B cell (primary cell): ENCODE data around the gene XYLB.

Experiments used
- EZH2 ChIP-seq: IDR thresholded peaks from 2 replicates; pipeline ENCODE4 v1.6.1; 2012; ENCODE audit warnings: borderline replicate concordance, low read depth, mild to moderate bottlenecking, moderate library complexity, low read length; ENCODE audit not compliant: insufficient read depth, poor library complexity, severe bottlenecking
- TF ChIP-seq, protein P1 (sequence below): fragments of 200-600 bp; IDR thresholded peaks from one replicate; pipeline ENCODE4 v1.8.0; 2022; ENCODE audit warnings: antibody characterized with exemption, mild to moderate bottlenecking

DNA sequence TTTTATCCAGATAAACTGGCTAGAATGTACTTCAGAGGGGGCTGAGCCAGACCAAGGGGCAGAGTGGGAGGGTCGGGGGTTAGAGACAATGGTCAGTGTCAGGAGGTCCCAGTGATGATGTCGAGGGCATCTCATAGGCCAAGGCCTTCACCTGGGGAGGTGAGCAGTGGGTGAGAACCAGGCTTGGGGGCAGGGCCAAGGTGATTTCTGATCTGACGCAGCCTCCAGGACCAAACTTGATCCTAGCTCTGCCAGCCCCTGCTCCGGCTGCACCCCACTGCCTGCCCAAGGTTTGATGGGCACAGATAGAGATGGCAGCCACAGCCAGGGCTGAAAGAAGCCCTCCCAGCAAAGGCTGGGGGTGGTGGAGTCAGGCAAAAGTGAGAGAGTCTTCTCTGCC, 14.9 kb downstream of the XYLB start:
- TF ChIP-seq, protein P1, sequence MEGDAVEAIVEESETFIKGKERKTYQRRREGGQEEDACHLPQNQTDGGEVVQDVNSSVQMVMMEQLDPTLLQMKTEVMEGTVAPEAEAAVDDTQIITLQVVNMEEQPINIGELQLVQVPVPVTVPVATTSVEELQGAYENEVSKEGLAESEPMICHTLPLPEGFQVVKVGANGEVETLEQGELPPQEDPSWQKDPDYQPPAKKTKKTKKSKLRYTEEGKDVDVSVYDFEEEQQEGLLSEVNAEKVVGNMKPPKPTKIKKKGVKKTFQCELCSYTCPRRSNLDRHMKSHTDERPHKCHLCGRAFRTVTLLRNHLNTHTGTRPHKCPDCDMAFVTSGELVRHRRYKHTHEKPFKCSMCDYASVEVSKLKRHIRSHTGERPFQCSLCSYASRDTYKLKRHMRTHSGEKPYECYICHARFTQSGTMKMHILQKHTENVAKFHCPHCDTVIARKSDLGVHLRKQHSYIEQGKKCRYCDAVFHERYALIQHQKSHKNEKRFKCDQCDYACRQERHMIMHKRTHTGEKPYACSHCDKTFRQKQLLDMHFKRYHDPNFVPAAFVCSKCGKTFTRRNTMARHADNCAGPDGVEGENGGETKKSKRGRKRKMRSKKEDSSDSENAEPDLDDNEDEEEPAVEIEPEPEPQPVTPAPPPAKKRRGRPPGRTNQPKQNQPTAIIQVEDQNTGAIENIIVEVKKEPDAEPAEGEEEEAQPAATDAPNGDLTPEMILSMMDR = no peak
- TF ChIP-seq EZH2 = no peak
